HG02973 (cell line): Measurements from ENCODE around the gene RERG.
"Not testable (repeated sequence)": the region's sequence is repeated elsewhere in the genome, so short reads cannot be mapped to it uniquely, and the experiment has no call there.

Experiments
- ATAC-seq: cut with Tn5 transposase; IDR thresholded peaks from one replicate; pipeline ENCODE4 v1.9.1; 2021; ENCODE audit warnings: moderate library complexity; ENCODE audit not compliant: unreplicated experiment

Gene RERG

GRCh38 chr12:15151161-15152091 is 69.8 kb downstream of the RERG start:
- ATAC-seq = no peak

GRCh38 chr12:15146585-15146984 is 74.6 kb downstream of the RERG start:
- ATAC-seq = no peak

DNA sequence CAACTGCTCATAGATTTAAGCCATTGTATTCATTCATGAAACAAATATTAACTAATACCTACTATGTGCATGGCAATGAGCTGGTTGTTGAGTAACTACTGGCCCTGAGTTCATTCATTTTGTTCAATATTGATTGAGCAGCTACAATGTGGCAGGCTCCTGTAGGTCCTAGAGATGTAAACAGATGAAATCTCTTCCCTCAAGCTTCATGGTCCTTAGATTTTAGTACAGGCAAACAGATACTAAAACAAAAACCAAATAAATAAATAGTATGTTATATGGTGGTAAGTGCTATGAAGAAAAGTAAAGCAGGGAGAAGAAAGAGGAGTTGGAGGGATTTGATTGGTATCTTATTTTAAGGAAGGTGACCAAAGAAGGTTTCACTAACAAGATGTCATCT is 77.8 kb downstream of the RERG start:
- ATAC-seq = no peak

DNA sequence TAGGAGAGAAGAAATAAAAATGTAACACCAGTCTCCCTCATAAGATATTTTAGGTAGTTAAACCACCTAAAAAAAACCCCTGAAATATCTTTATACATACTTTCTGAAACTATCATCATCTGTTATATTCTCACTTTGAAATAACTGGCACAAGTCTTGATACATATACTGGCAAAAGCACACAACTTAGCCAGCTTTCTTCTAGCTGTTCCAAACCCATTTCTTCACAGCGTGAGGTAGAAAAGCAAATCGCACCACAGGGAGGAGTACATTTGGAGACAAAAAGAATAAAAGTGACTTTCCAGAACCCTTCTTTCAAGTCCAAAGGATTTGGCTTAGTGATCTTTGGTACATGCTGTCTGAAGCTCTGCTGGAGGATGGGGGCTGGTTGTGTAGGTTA is 78.5 kb downstream of the RERG start:
- ATAC-seq = no peak

DNA sequence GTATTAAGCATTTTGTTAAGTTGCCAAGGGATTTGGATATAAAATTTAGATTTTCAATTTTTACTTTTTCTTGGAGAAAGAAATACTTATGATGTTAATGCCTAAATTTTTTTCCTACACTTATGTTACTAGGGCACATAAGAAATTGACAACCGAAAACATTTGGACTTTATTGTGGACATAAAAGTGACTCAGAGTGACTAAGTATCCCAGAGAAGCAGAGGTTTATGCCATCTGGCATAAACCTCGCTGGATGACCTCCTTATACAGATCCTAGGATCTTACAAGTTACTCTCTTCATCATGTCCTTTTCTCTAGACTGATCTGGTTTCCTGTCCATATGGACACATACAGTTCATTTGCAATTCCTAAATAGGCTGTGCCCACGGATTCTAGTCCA is 89.8 kb downstream of the RERG start:
- no peak for ATAC-seq

- no peak for ATAC-seq
Observed at GRCh38 chr12:15130541-15130940, 90.7 kb downstream of the RERG start.

DNA sequence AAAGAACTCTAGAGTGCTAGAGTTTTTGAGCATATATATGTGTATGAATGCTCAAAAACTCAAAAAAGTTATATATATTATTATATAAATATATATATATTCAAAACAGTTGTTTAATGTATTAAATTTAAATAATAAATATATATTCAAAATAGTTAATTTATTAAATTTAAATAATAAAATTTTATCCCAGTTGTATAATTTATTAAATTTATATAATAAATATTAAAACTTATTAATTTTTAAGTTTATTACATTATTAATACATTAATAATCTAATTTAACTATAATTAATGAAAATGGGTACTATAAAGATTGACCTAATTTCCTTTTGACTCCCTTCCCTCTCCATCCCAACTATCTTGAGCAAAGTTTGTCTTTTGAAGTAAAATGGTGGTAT is 97.8 kb downstream of the RERG start:
- no peak for ATAC-seq

DNA sequence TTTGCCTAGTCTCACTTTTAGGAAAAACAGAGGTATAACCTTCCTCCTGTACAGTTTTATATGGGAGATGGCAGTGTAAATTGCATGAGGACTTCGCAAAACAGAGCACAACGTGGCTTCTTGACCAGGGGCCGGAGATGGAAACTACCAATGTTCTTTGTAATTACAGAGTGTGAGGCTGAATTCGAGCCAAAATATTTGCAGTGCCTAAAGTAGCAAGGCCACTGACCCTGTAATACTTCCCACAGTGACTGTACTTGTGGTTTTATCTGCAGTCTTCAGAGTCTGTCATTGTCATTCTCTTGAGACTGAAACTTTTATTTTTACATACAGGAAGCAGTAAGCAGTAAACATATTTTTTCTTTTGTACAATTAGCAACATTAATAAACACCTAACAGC is 98.9 kb downstream of the RERG start:
- ATAC-seq = no peak

- no peak for ATAC-seq
Observed at GRCh38 chr12:15118955-15119354, 102.3 kb downstream of the RERG start.

- no peak for ATAC-seq
Observed at GRCh38 chr12:15116983-15117382, 104.2 kb downstream of the RERG start.

DNA sequence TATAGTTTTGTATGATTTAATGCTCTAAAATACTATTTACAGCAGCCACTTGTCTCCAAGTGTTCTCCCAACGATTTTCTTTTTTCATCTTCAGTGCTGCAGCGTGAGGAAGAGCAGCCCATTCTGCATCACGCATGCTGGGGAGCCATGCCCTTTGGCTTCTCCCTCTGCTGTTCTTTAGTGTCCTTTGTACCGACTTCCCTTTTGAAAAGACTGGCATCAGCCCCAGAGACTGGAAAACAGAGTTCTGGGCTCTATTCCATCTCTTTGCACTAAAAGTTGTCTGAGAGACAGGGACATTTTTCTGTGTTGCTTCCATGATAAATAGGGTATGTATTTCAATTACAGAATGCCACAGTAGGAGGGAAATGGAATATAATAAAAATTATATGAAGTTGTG is 105.1 kb downstream of the RERG start:
- no peak for ATAC-seq

DNA sequence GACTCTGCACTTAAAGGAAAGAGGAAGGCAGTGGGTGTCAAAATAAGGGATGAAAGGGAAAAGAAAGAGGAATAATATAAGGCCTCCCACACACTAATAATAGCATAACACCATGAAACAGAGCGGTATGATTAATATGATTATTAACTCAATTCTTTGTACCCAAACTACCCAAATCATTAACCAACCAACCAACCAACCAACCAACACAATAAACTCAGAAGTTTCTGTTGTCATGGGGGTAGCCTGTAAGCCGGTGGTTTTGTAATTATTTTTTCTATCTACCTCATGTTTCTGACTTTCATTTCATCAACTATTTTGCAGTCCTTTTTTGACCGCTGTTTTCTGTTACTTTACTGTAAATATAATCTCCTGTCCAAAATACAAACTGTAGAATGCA is 105.8 kb downstream of the RERG start:
- ATAC-seq = no peak

- ATAC-seq = no peak
Observed at GRCh38 chr12:15114501-15114900, 106.7 kb downstream of the RERG start.

GRCh38 chr12:15092826-15093225 is 128.4 kb downstream of the RERG start:
- no peak for ATAC-seq

DNA sequence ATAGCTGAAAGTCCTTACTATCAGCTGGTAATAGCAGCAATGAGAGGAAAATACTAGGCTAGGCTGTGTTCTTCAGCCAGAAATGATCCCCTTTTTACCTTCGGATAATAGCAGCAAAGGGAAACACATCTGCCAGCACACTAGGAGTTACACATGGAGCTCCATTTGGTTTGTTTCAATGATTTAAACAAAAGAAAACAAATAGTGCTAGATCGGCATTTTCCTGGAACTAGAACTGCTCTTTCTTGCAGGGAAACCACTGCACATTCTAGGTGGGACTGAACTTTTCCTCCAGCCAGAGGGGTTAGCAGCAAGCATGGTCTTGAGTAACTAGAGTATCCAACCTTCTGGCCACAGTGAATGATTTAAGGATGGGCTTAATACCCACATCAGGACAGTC is 130.8 kb downstream of the RERG start:
- ATAC-seq = no peak

DNA sequence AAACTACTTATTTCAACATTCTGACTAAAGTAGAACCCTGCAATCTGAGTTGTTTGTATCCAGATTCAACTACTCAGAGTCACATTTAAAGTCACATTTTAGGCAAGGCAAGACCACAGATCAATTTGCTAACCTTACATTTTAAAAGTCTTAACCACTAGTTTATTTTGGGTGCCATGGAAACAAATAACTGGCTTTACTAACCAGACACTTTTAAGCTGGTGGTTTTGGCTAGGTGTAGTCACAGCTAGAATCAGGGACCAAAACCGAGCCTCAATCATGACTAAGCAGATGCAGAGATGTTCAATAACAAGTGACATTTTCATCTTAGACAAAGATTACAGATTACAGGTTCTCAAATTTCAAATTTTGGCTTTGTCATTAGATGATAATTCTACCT is 133.1 kb downstream of the RERG start:
- ATAC-seq = no peak

DNA sequence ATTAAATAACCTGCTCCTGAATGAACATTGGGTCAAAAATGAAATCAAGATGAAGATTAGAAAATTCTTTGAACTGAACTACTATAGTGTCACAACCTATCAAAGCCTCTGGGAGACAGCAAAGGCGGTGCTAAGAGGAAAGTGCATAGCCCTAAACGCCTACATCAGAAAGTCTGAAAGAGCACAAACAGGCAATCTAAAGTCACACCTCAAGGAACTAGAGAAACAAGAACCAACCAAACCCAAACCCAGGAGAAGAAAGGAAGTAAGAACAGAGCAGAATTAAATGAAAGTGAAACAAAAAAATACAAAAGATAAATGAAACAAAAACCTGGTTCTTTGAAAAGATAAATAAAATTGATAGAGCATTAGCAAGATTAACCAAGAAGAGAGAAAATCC is 143.5 kb downstream of the RERG start:
- not testable (repeated sequence) for ATAC-seq

GRCh38 chr12:15074351-15074750 is 146.9 kb downstream of the RERG start:
- ATAC-seq = no peak

DNA sequence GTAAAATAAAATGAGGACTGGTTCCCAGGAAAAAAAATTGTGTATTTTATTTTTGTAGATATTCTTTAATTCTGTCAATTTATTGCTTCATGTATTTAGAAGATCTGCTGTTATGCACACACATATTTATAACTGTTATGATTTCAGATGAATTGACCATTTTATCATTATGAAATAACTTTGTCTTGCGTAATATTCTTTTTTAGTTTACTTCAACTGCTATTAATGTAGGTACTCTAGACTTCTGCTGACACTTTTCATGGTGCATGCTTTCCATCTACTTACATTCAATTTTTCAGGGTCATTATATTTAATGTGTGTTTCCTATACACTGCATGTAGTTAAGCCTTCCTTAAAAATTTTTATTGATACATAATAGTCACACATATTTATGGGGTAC is 162.1 kb downstream of the RERG start:
- ATAC-seq = no peak
